HUES48 (cell line): ENCODE data around the gene FAM193A.
"Not testable (repeated sequence)": the region's sequence is repeated elsewhere in the genome, so short reads cannot be mapped to it uniquely, and the experiment has no call there.

Source experiments
- H3K27ac ChIP-seq: one replicate; pipeline ENCODE4 v1.7.0; 2013; ENCODE audit warnings: low read depth, low read length, inconsistent platforms
- H3K27me3 ChIP-seq: 2 replicates; pipeline ENCODE4 v1.6.1; 2013; ENCODE audit warnings: mild to moderate bottlenecking, low read length; ENCODE audit not compliant: control insufficient read depth, insufficient read depth
- H3K36me3 ChIP-seq: 2 replicates; pipeline ENCODE4 v1.6.1; 2013; ENCODE audit warnings: low read length; ENCODE audit not compliant: control insufficient read depth, insufficient read depth
- H3K4me1 ChIP-seq: 2 replicates; pipeline ENCODE4 v1.6.1; 2013; ENCODE audit warnings: mild to moderate bottlenecking, low read length; ENCODE audit not compliant: control insufficient read depth, insufficient read depth
- H3K4me3 ChIP-seq: 2 replicates; pipeline ENCODE4 v1.5.1; 2013; ENCODE audit warnings: mild to moderate bottlenecking, low read depth, low read length
- H3K9ac ChIP-seq: 2 replicates; pipeline ENCODE4 v1.6.1; 2013; ENCODE audit warnings: mild to moderate bottlenecking, low read depth, low read length, moderate library complexity
- H3K9me3 ChIP-seq: 2 replicates; pipeline ENCODE4 v1.6.1; 2013; ENCODE audit warnings: low read length; ENCODE audit not compliant: control insufficient read depth, insufficient read depth

FAM193A gene

DNA sequence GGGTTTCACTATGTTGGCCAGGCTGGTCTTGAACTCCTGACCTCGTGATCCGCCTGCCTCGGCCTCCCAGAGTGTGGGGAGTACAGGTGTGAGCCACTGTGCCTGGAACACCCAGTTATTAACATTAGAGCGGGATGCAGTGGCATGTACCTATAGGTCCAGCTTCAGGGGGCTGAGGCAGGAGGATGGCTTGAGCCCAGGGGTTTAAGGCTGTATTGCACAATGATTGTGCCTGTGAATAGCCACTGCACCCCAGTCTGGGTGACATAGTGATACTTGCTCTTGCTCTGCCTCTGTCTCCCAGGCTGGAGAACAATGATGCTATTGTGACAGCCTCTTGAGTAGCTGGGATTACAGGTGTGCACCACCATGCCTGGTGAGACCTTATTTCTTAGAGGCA is 39.8 kb downstream of the FAM193A start:
- Histone ChIP-seq H3K27me3 (no peaks in the 10 kb centered on the region), H3K4me3 (no peak overlapping the region), H3K27ac (no peak overlapping the region), H3K9ac (no peak overlapping the region), H3K9me3 (no peaks in the 10 kb centered on the region), H3K36me3 (no peaks in the 10 kb centered on the region), H3K4me1 (no peaks in the 10 kb centered on the region)

- Histone ChIP-seq H3K4me3 (no peak overlapping the region), H3K4me1 (peaks cover 8% of the 10 kb centered on the region), H3K9me3 (no peaks in the 10 kb centered on the region), H3K36me3 (no peaks in the 10 kb centered on the region), H3K27ac (no peak overlapping the region), H3K27me3 (no peaks in the 10 kb centered on the region), H3K9ac (no peak overlapping the region)
Observed at GRCh38 chr4:2578106-2578505, 41.7 kb downstream of the FAM193A start.

DNA sequence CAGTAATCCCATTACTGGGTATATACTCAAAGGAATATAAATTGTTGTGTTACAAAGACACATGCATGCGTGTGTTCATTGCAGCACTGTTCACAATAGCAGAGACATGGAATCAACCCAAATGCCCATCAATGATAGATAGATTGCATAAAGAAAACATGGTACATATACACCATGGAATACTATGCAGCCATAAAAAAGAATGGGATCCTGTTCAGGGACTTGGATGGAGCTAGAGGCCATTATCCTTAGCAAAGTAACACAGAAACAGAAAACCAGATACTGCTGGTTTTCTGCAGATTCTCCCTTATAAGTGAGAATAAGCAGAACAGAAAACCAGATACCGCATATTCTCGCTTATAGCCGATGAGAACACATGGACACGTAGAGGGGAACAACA is 43.5 kb downstream of the FAM193A start:
- Histone ChIP-seq H3K9ac (no peak overlapping the region), H3K27me3 (no peaks in the 10 kb centered on the region), H3K4me3 (no peak overlapping the region), H3K36me3 (no peaks in the 10 kb centered on the region), H3K4me1 (peaks cover 11% of the 10 kb centered on the region), H3K9me3 (no peaks in the 10 kb centered on the region), H3K27ac (no peak overlapping the region)

GRCh38 chr4:2583092-2583491 is 46.6 kb downstream of the FAM193A start:
- H3K4me1 ChIP-seq, result peaks cover 11% of the 10 kb centered on the region
- no peaks in the 10 kb centered on the region for H3K9me3 ChIP-seq
- no peak overlapping the region for H3K9ac ChIP-seq
- no peaks in the 10 kb centered on the region for H3K27me3 ChIP-seq
- no peaks in the 10 kb centered on the region for H3K36me3 ChIP-seq
- H3K4me3 ChIP-seq, result no peak overlapping the region
- H3K27ac ChIP-seq, result peak overlapping the region; percentile 34

GRCh38 chr4:2583517-2583916 is 47.1 kb downstream of the FAM193A start:
- no peak overlapping the region for H3K4me3 ChIP-seq
- peaks cover 11% of the 10 kb centered on the region for H3K4me1 ChIP-seq
- no peak overlapping the region for H3K9ac ChIP-seq
- peak overlapping the region; percentile 34 for H3K27ac ChIP-seq
- no peaks in the 10 kb centered on the region for H3K9me3 ChIP-seq
- no peaks in the 10 kb centered on the region for H3K36me3 ChIP-seq
- H3K27me3 ChIP-seq, result no peaks in the 10 kb centered on the region

DNA sequence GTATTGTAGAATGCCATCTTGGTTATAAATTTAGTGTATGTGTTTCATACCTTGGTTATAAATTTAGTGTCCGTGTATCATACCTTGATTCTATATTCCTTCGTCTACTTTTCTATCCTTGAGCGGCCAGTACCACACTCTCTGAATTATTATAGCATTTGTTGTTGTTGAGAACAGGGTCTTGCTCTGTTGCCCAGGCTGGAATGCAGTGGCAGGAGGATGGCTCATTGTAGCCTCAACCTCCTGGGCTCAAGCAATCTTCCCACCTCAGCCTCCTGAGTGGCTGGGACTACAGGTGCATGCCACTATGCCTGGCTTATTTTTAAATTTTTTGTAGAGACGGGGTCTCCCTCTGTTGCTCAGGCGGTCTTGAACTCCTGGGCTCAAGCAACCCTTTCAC is 50.1 kb downstream of the FAM193A start:
- Histone ChIP-seq H3K4me3 (no peak overlapping the region), H3K36me3 (no peaks in the 10 kb centered on the region), H3K4me1 (peaks cover 15% of the 10 kb centered on the region), H3K27ac (no peak overlapping the region), H3K27me3 (no peaks in the 10 kb centered on the region), H3K9me3 (no peaks in the 10 kb centered on the region), H3K9ac (no peak overlapping the region)

DNA sequence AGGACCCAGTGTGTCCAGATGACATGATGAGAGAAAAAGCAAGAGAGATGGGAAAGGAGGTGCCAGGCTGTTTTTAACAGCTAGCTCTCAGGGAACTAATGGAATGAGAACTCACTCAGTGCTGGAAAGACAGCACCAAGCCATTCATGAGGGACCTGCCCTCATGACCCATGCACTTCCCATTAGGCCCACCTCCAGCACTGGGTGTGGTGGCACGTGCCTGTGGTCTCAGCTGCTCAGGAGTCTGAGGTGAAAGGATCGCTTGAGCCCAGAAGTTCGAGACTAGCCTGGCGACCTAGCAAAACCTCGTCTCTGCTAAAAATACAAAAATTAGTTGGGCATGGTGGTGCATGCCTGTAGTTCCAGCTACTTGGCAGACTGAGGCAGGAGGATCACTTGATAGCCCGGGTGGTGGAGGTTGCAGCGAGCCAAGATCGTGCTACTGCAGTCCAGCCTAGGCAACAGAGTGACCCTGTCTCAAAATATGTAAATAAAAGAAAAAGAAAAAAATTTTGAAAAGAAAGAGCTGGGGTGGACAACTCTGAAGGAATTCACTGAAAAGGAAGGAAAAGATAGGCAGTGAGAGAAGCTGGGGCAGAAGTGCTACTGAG is 50.9 kb downstream of the FAM193A start:
- no peaks in the 10 kb centered on the region for H3K9me3 ChIP-seq
- H3K4me3 ChIP-seq, result no peak overlapping the region
- peaks cover 14% of the 10 kb centered on the region for H3K4me1 ChIP-seq
- no peaks in the 10 kb centered on the region for H3K36me3 ChIP-seq
- H3K9ac ChIP-seq, result no peak overlapping the region
- H3K27me3 ChIP-seq, result no peaks in the 10 kb centered on the region
- H3K27ac ChIP-seq, result no peak overlapping the region

GRCh38 chr4:2588259-2588658 is 51.8 kb downstream of the FAM193A start:
- no peaks in the 10 kb centered on the region for H3K36me3 ChIP-seq
- no peaks in the 10 kb centered on the region for H3K9me3 ChIP-seq
- H3K27ac ChIP-seq, result no peak overlapping the region
- no peaks in the 10 kb centered on the region for H3K27me3 ChIP-seq
- peaks cover 16% of the 10 kb centered on the region for H3K4me1 ChIP-seq
- H3K4me3 ChIP-seq, result no peak overlapping the region
- H3K9ac ChIP-seq, result no peak overlapping the region

DNA sequence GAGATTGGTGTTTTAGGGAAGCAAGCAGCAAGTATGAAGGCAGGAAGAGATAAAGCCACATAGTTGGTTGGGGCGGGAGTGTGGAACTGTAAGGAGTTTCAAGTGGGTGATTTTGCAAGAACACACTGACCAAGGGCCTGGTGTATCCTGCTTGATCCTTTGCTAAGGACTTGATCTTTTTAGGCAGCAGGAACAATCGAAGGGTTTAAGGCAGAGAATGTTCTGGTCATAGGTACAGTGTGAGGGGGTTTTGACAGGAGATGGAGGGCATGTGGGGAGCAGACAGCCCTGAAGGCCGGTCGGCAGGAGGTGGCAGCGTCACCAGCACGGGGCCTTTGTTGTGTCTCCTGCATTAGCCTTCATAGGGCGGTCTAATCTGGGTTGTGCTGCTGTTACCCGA is 54.7 kb downstream of the FAM193A start:
- Histone ChIP-seq H3K36me3 (0 out of 2 replicates have a peak, but pooled peaks cover 3% of the 10 kb centered on the region), H3K27me3 (no peaks in the 10 kb centered on the region), H3K27ac (peak overlapping the region; percentile 24), H3K9me3 (no peaks in the 10 kb centered on the region), H3K9ac (no peak overlapping the region), H3K4me3 (no peak overlapping the region), H3K4me1 (peaks cover 25% of the 10 kb centered on the region)

DNA sequence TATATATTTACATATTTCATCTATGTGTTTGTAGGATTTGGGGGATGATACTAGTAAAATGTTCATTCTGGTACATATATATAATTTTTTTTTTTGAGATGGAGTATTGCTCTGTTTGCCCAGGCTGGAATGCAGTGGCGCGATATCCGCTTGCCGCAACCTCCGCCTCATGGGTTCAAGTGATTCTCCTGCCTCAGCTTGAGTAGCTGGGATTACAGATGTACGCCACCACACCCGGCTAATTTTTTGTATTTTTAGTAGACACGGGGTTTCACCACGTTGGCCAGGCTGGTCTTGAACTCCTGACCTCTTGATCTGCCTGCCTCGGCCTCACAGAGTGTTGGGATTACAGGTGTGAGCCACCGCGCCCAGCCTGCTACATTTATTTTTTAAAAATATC is 55.6 kb downstream of the FAM193A start:
- Histone ChIP-seq H3K4me1 (peaks cover 33% of the 10 kb centered on the region), H3K27ac (peak overlapping the region; percentile 25)

GRCh38 chr4:2592572-2592971 is 56.1 kb downstream of the FAM193A start:
- H3K36me3 ChIP-seq, result 0 out of 2 replicates have a peak, but pooled peaks cover 6% of the 10 kb centered on the region
- H3K4me3 ChIP-seq, result no peak overlapping the region
- no peaks in the 10 kb centered on the region for H3K27me3 ChIP-seq
- H3K4me1 ChIP-seq, result peaks cover 39% of the 10 kb centered on the region
- no peaks in the 10 kb centered on the region for H3K9me3 ChIP-seq
- H3K9ac ChIP-seq, result no peak overlapping the region
- H3K27ac ChIP-seq, result peak overlapping the region; percentile 25

More for the DNA sequence above, 55.6 kb downstream of the FAM193A start:
- H3K27me3 ChIP-seq, H3K9me3 ChIP-seq, H3K36me3 ChIP-seq, H3K4me3 ChIP-seq, H3K9ac ChIP-seq: not testable (repeated sequence)
